HG03571 (cell line): ENCODE measurements around the gene CPB2.

ENCODE experiments used
- ATAC-seq: cut with Tn5 transposase; IDR thresholded peaks from one replicate; pipeline ENCODE4 v1.9.1; 2021; ENCODE audit not compliant: unreplicated experiment

Gene CPB2

GRCh38 chr13:46100191-46100815 is 4.5 kb downstream of the CPB2 start:
- ATAC-seq = no peak

- no peak for ATAC-seq
Measured at GRCh38 chr13:46097663-46098062, 7.2 kb downstream of the CPB2 start.

GRCh38 chr13:46097015-46097414 is 7.8 kb downstream of the CPB2 start:
- no peak for ATAC-seq

GRCh38 chr13:46094478-46094877 is 10.4 kb downstream of the CPB2 start:
- no peak for ATAC-seq

GRCh38 chr13:46088821-46089562 is 15.8 kb downstream of the CPB2 start:
- no peak for ATAC-seq

- ATAC-seq = no peak
Measured at GRCh38 chr13:46087481-46087880, 17.4 kb downstream of the CPB2 start.

GRCh38 chr13:46086985-46087384 is 17.8 kb downstream of the CPB2 start:
- no peak for ATAC-seq

- no peak for ATAC-seq
Measured at GRCh38 chr13:46086421-46086922, 18.4 kb downstream of the CPB2 start.

- ATAC-seq = no peak
Measured at GRCh38 chr13:46085737-46086136, 19.1 kb downstream of the CPB2 start.

GRCh38 chr13:46082324-46082723 is 22.5 kb downstream of the CPB2 start:
- no peak for ATAC-seq

- no peak for ATAC-seq
Measured at GRCh38 chr13:46079770-46080169, 25.1 kb downstream of the CPB2 start.

- no peak for ATAC-seq
Measured at GRCh38 chr13:46077265-46077664, 27.6 kb downstream of the CPB2 start.

- no peak for ATAC-seq
Measured at GRCh38 chr13:46076827-46077226, 28.0 kb downstream of the CPB2 start.

GRCh38 chr13:46075811-46076210 is 29.0 kb downstream of the CPB2 start:
- ATAC-seq = no peak

GRCh38 chr13:46071590-46072249 is 33.1 kb downstream of the CPB2 start:
- ATAC-seq = peak; percentile 82

GRCh38 chr13:46063292-46063691 is 41.5 kb downstream of the CPB2 start:
- ATAC-seq = no peak

GRCh38 chr13:46062185-46062584 is 42.6 kb downstream of the CPB2 start:
- ATAC-seq = no peak

- no peak for ATAC-seq
Measured at GRCh38 chr13:46059405-46059804, 45.4 kb downstream of the CPB2 start.

- ATAC-seq = no peak
Measured at GRCh38 chr13:46058268-46058667, 46.6 kb downstream of the CPB2 start.

- no peak for ATAC-seq
Measured at GRCh38 chr13:46057256-46058015, 47.4 kb downstream of the CPB2 start.
